GM21447 (cell line): Measurements from ENCODE around the gene CREM.

Source experiments
- ATAC-seq: cut with Tn5 transposase; IDR thresholded peaks from one replicate; pipeline ENCODE4 v1.9.1; 2021; ENCODE audit not compliant: unreplicated experiment

CREM gene

GRCh38 chr10:35218339-35218955, 91.8 kb downstream of the CREM start:
- peak; percentile 67 for ATAC-seq

GRCh38 chr10:35219292-35219691, 92.6 kb downstream of the CREM start:
- no peak for ATAC-seq

GRCh38 chr10:35219891-35220890, 93.5 kb downstream of the CREM start:
- no peak for ATAC-seq

- no peak for ATAC-seq
Observed at GRCh38 chr10:35223016-35223415, 96.4 kb downstream of the CREM start.

- ATAC-seq = no peak
Observed at GRCh38 chr10:35224045-35224740, 97.5 kb downstream of the CREM start.

GRCh38 chr10:35225204-35225603, 98.6 kb downstream of the CREM start:
- ATAC-seq = no peak

- no peak for ATAC-seq
Observed at GRCh38 chr10:35226507-35226906, 99.9 kb downstream of the CREM start.

- ATAC-seq = no peak
Observed at GRCh38 chr10:35228058-35228457, 101.4 kb downstream of the CREM start.

GRCh38 chr10:35231646-35232045, 105.0 kb downstream of the CREM start:
- no peak for ATAC-seq

- no peak for ATAC-seq
Observed at GRCh38 chr10:35232527-35232926, 105.9 kb downstream of the CREM start.

GRCh38 chr10:35234073-35234472, 107.4 kb downstream of the CREM start:
- no peak for ATAC-seq

GRCh38 chr10:35236739-35237138, 110.1 kb downstream of the CREM start:
- no peak for ATAC-seq

- ATAC-seq = no peak
Observed at GRCh38 chr10:35237766-35238512, 111.3 kb downstream of the CREM start.

GRCh38 chr10:35244549-35244948, 117.9 kb downstream of the CREM start:
- no peak for ATAC-seq

GRCh38 chr10:35246770-35247343, 120.2 kb downstream of the CREM start:
- no peak for ATAC-seq

- ATAC-seq = no peak
Observed at GRCh38 chr10:35251373-35252100, 124.9 kb downstream of the CREM start.

- no peak for ATAC-seq
Observed at GRCh38 chr10:35257057-35257983, 130.7 kb downstream of the CREM start.

- no peak for ATAC-seq
Observed at GRCh38 chr10:35259769-35260397, 133.2 kb downstream of the CREM start.
